Subcutaneous abdominal adipose tissue (tissue), 5 donors: ENCODE results near the gene ATP5PD.

ENCODE experiments used
- H3K27ac ChIP-seq: one replicate; pipeline ENCODE4 v1.7.0; 2013; ENCODE audit warnings: low read depth, mild to moderate bottlenecking, inconsistent platforms, low read length, moderate library complexity
- H3K27me3 ChIP-seq, 5 donors: one replicate each; pipeline ENCODE4 v1.7.0; 2013; ENCODE audit warnings: low read length in 5 of 5, inconsistent platforms in 1 of 5; ENCODE audit not compliant: control insufficient read depth in 5 of 5, insufficient read depth in 4 of 5
- H3K36me3 ChIP-seq, 5 donors: one replicate each; pipeline ENCODE4 v1.7.0; 2013; ENCODE audit warnings: low read length in 5 of 5; ENCODE audit not compliant: control insufficient read depth in 5 of 5, insufficient read depth in 5 of 5
- H3K4me1 ChIP-seq, 5 donors: one replicate each; pipeline ENCODE4 v1.7.0; 2013; ENCODE audit warnings: low read length in 5 of 5, mild to moderate bottlenecking in 3 of 5, moderate library complexity in 1 of 5; ENCODE audit not compliant: control insufficient read depth in 5 of 5, insufficient read depth in 5 of 5
- H3K4me3 ChIP-seq, 5 donors: one replicate each; pipeline ENCODE4 v1.7.0; 2013; ENCODE audit warnings: low read length in 5 of 5, low read depth in 1 of 5
- H3K9ac ChIP-seq, 5 donors: one replicate each; pipeline ENCODE4 v1.7.0; 2013; ENCODE audit warnings: low read length in 5 of 5, mild to moderate bottlenecking in 4 of 5, moderate library complexity in 3 of 5
- H3K9me3 ChIP-seq, 5 donors: one replicate each; pipeline ENCODE4 v1.7.0; 2013; ENCODE audit warnings: low read length in 5 of 5; ENCODE audit not compliant: control insufficient read depth in 5 of 5
- donor health status: healthy.
- donor health status: healthy.
- donor health status: healthy.
- donor health status: healthy.
- donor health status: healthy.

ATP5PD gene

GRCh38 chr17:75087558-75088453 is 41.0 kb upstream of the ATP5PD start, which contains the start of gene SLC16A5:
Gene SLC16A5, plus strand, starts transcription at chr17:75087954. Its CDS starts 5,683 bp downstream, at chr17:75093637.
- peaks cover 3 to 46% (median 31%) of the 10 kb centered on the region in 5 donors for H3K4me1 ChIP-seq
- peak within 1 kb of the TSS; percentile 38 to 84 (median 80) for H3K9ac ChIP-seq

GRCh38 chr17:75087182-75087557 is 40.4 kb upstream of the ATP5PD start:
- Histone ChIP-seq H3K27ac (peak overlapping the region; percentile 60), H3K36me3 (no peaks in the 10 kb centered on the region), H3K9me3 (no peaks in the 10 kb centered on the region), H3K4me1 (peaks cover 3 to 46% (median 31%) of the 10 kb centered on the region in 5 donors), H3K4me3 (peak overlapping the region; percentile 64 to 77 (median 69)), H3K9ac (peak overlapping the region in 3 of 5 donors; percentile 37 to 66 (median 60)), H3K27me3 (peaks cover 0 to 3% (median 0%) of the 10 kb centered on the region in 5 donors)

More at GRCh38 chr17:75087558-75088453, 41.0 kb upstream of the ATP5PD start, which contains the start of gene SLC16A5:
- Histone ChIP-seq H3K27ac (peak within 1 kb of the TSS; percentile 60), H3K36me3 (no peaks in the 10 kb centered on the region), H3K27me3 (no peaks in the 10 kb centered on the region), H3K9me3 (no peaks in the 10 kb centered on the region), H3K4me3 (peak within 1 kb of the TSS; percentile 65 to 77 (median 69))

- peaks cover 0 to 4% (median 0%) of the 10 kb centered on the region in 5 donors for H3K27me3 ChIP-seq
- H3K36me3 ChIP-seq: no peaks in the 10 kb centered on the region
- H3K4me1 ChIP-seq: peaks cover 3 to 42% (median 30%) of the 10 kb centered on the region in 5 donors
- H3K27ac ChIP-seq: no peak overlapping the region
- no peaks in the 10 kb centered on the region for H3K9me3 ChIP-seq
- H3K9ac ChIP-seq: no peak overlapping the region
- no peak overlapping the region for H3K4me3 ChIP-seq
Observed at GRCh38 chr17:75086496-75087181, 39.9 kb upstream of the ATP5PD start.

GRCh38 chr17:75084039-75084660 is 37.4 kb upstream of the ATP5PD start:
- Histone ChIP-seq H3K9me3 (no peaks in the 10 kb centered on the region), H3K36me3 (no peaks in the 10 kb centered on the region), H3K4me1 (peaks cover 3 to 33% (median 20%) of the 10 kb centered on the region in 5 donors), H3K4me3 (no peak overlapping the region), H3K9ac (no peak overlapping the region), H3K27me3 (peaks cover 0 to 4% (median 0%) of the 10 kb centered on the region in 5 donors), H3K27ac (no peak overlapping the region)

GRCh38 chr17:75082683-75083082 is 35.9 kb upstream of the ATP5PD start:
- no peak overlapping the region for H3K4me3 ChIP-seq
- no peak overlapping the region for H3K9ac ChIP-seq
- H3K27me3 ChIP-seq: peaks cover 0 to 4% (median 0%) of the 10 kb centered on the region in 5 donors
- H3K36me3 ChIP-seq: no peaks in the 10 kb centered on the region
- no peak overlapping the region for H3K27ac ChIP-seq
- peaks cover 0 to 35% (median 22%) of the 10 kb centered on the region in 5 donors for H3K4me1 ChIP-seq
- no peaks in the 10 kb centered on the region for H3K9me3 ChIP-seq

- Histone ChIP-seq H3K9me3 (no peaks in the 10 kb centered on the region), H3K27ac (no peak overlapping the region), H3K9ac (no peak overlapping the region), H3K4me3 (no peak overlapping the region), H3K36me3 (no peaks in the 10 kb centered on the region), H3K4me1 (peaks cover 0 to 37% (median 25%) of the 10 kb centered on the region in 5 donors), H3K27me3 (peaks cover 0 to 4% (median 0%) of the 10 kb centered on the region in 5 donors)
Observed at GRCh38 chr17:75081611-75082540, 35.1 kb upstream of the ATP5PD start.

- no peak overlapping the region for H3K27ac ChIP-seq
- no peaks in the 10 kb centered on the region for H3K9me3 ChIP-seq
- no peaks in the 10 kb centered on the region for H3K36me3 ChIP-seq
- peaks cover 0 to 4% (median 0%) of the 10 kb centered on the region in 5 donors for H3K27me3 ChIP-seq
- H3K4me3 ChIP-seq: no peak overlapping the region
- H3K9ac ChIP-seq: no peak overlapping the region
- H3K4me1 ChIP-seq: peaks cover 0 to 35% (median 29%) of the 10 kb centered on the region in 5 donors
Observed at GRCh38 chr17:75079023-75079373, 32.2 kb upstream of the ATP5PD start.

GRCh38 chr17:75078284-75079022 is 31.7 kb upstream of the ATP5PD start:
- Histone ChIP-seq H3K4me3 (no peak overlapping the region), H3K9ac (peak overlapping the region in 1 of 5 donors; percentile 47), H3K9me3 (no peaks in the 10 kb centered on the region), H3K27ac (no peak overlapping the region), H3K36me3 (no peaks in the 10 kb centered on the region), H3K27me3 (peaks cover 0 to 4% (median 0%) of the 10 kb centered on the region in 5 donors), H3K4me1 (peaks cover 0 to 38% (median 34%) of the 10 kb centered on the region in 5 donors)
